ENCODE results near the gene CTDSP2.

Gene CTDSP2

DNA sequence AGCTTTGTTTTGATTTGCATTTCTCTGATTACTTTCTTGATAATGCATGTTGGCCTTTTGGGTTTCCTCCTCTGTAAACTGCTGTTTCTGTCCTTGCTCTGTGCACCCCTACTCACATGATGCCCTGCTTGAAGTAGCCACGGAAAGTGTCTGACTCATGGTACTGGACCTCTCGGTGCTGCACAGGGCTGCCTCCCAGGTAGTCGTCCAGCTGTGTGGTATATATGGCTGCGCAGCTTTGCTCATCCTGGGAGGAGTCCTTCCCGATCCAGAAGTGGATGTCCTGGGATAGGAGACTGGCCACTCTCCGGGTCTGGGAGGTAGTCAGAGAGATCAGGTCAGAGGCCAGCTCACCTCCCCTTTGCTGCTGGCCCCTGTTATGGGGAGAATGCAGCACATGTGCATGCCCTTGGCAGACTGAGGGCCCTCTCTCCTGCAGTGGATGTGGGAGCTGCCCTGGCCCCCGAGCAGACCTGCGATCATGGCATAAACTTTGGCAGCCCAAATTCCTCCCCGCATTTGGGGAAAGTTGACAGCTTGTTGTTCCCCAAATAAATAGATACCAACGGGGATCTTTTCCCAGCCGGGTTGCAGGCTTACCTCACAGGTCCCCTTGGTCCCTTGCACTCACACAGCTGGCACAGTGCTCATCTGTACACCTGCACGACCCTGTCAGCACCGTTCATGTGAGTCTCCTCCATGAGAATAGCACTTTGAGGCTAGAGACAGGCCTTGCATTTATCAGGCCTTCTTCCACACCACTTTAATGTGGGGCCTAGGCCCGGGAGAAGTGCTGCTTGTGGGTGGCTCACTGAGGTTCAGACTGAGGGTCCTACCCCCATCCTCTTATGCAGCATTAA lies 33.2 kb downstream of the CTDSP2 start:
- no peak for DNase-seq

- DNase-seq = no peak
Observed at GRCh38 chr12:57811028-57811755, 35.3 kb downstream of the CTDSP2 start.

DNA sequence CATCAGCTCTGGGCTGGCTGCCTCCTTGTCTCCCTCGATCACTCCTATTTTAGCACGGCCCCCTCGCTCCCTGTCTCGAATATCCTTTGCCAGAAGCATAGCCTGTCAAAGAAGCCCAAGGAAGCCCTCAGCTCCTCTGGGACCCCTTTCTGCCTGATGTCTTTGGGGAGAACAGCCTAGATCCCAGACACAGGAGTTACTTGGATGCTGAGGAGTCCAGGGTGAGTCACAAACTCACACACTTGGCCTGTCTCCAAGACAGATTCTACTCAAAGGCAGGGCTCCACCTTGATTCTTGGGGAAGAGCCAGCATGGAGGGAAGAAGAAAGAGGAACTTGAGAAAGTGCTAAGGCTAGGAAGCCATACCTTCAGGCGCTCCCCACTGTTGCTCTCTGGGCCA lies 36.1 kb downstream of the CTDSP2 start:
- DNase-seq = no peak

GRCh38 chr12:57809425-57809824 lies 37.1 kb downstream of the CTDSP2 start:
- DNase-seq = no peak

GRCh38 chr12:57808351-57808750 lies 38.2 kb downstream of the CTDSP2 start:
- no peak for DNase-seq

- DNase-seq = no peak
Observed at GRCh38 chr12:57807285-57807684, 39.2 kb downstream of the CTDSP2 start.

GRCh38 chr12:57806677-57807076 lies 39.9 kb downstream of the CTDSP2 start:
- no peak for DNase-seq

DNA sequence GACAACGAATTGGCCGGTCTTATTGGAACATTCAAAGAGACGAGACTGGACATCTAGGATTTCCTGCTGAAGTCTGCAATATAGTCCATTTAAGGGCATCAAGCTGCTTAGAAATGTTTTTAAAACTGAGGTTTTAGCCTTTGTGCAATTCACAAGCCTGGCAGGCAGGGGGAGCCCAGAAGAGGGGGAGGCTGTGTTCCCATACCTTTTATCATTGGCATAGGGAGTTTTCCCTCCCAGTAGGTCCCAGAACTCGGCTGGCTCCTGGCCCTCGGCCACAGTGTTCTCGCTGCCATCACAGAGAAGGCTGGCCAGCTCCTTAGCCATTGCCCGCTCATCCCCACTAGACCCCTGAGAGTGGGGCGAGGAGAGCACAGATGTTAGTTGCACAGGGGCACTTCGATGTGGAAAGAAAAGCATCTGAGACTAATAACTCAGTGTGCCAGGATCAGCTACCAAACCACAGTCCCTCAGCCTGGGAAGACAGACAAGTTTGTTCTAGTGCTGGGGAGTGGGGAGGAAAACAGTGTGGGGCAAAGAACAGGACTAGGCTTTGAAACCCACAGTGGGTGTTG lies 43.1 kb downstream of the CTDSP2 start:
- DNase-seq = peak; percentile 25

- DNase-seq = no peak
Observed at GRCh38 chr12:57802607-57803006, 43.9 kb downstream of the CTDSP2 start.

GRCh38 chr12:57800965-57801364 lies 45.6 kb downstream of the CTDSP2 start:
- no peak for DNase-seq

- DNase-seq = no peak
Observed at GRCh38 chr12:57797933-57798332, 48.6 kb downstream of the CTDSP2 start.

DNA sequence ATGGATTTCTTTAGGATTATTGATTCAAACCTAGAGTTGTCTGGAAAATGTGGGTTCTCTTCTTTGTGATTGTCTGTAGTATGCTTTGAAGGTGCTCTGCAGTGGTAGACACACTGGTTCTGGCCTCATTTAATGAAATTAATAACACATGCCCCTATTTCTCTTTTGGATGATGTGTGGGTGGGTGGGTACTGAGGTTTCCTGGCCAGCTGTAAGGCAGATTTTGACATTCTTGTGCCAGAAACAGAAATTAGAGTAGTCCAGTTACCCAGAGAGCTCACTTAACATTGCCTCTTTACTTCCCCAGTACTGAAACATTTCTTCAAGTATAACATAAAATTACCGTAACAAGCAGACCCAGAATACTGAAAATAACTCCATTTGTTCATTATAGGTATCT lies 49.5 kb downstream of the CTDSP2 start:
- DNase-seq = no peak

DNA sequence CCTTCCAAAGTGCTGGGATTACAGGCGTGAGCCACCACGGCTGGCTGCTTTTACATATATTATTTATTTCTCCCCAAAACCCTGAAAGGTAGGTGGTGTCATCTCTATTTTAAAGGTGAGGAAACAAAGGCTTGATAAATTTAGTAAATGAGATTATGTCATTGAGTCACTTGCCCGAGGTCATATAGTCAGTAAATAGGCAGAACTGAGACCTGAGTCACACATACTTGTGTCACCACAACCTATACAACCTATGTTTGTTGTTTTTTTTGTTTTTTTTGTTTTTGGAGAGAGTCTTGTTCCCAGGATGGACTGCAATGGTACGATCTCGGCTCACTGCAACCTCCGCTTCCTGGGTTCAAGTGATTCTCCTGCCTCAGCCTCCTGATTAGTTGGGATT lies 51.2 kb downstream of the CTDSP2 start:
- DNase-seq = no peak

GRCh38 chr12:57793920-57794319 lies 52.6 kb downstream of the CTDSP2 start:
- DNase-seq = no peak

DNA sequence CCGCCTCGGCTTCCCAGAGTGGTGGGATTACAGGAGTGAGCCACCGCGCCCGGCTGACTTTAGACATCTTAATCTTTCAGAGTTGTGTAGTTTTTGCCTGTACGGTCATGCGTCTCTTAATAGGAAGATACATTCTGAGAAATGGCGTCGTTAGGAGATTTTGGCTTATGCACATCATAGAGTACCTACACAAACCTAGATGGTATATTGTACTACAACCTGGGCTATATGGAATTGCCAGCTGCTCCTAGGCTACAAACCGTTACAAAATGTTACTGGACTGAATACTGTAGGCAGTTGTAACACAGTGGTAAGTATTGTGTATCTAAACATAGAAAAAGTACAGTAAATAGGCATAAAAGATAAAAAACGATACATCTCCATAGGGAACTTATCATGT lies 62.7 kb downstream of the CTDSP2 start:
- no peak for DNase-seq

DNA sequence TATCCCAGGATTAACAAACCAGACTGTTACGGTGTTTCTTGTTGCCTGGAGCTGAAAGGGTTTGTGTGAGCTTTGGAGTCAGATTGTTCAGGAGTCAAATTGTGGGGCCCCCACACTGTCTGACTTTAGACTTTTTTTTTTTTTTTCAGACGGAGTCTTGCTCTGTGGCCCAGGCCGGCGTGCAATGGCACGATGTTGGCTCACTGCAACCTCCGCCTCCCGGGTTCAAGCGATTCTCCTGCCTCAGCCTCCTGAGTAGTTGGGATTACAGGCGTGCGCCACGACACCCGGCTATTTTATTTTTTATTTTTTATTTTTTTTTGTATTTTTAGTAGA lies 63.1 kb downstream of the CTDSP2 start:
- no peak for DNase-seq

DNA sequence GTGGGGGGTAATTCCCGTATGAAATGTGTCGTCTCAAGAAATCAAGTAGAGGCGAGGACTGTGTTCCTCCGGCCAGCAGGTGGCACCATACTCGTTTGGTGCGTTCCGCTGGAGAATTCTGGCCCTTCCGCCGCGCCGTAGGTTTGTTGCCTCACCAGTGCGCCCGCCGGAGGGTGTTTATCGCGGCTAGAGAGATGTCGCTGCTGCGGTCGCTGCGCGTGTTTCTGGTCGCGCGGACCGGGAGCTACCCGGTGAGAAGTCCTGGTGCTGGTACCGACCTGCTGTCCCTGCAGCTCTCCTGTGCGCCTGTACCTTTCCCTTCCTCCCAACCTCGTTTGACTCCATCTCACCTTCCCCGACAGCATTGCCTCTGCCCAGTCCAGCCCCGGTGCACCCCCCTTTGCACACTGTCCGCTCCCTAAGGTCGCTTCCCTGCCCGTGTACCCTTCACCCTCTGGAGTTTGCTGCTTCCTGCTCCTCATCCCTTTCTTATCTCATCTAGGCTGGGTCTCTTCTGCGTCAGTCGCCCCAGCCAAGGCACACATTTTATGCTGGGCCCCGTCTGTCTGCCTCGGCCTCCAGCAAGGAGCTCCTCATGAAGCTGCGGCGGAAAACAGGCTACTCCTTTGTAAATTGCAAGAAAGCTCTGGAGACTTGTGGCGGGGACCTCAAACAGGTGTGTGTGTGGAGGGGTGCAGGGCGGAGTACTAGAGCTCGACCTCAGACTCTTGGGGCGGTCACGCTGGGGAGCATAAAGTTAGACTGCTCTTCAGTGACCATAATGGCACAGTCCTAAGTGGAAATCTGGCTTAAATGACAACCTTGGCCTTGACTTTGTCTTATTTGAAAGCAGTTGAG lies 63.7 kb downstream of the CTDSP2 start, which contains the start of gene TSFM:
Gene TSFM, plus strand, starts transcription at position 180 of the 858 bp plus-strand sequence. Its CDS starts 15 bp downstream, at position 195.
- peak; percentile 96 for DNase-seq

GRCh38 chr12:57782243-57782607 lies 64.3 kb downstream of the CTDSP2 start:
- DNase-seq = no peak

- DNase-seq = no peak
Observed at GRCh38 chr12:57781801-57782200, 64.7 kb downstream of the CTDSP2 start.

GRCh38 chr12:57781244-57781643 lies 65.3 kb downstream of the CTDSP2 start:
- DNase-seq = no peak

DNA sequence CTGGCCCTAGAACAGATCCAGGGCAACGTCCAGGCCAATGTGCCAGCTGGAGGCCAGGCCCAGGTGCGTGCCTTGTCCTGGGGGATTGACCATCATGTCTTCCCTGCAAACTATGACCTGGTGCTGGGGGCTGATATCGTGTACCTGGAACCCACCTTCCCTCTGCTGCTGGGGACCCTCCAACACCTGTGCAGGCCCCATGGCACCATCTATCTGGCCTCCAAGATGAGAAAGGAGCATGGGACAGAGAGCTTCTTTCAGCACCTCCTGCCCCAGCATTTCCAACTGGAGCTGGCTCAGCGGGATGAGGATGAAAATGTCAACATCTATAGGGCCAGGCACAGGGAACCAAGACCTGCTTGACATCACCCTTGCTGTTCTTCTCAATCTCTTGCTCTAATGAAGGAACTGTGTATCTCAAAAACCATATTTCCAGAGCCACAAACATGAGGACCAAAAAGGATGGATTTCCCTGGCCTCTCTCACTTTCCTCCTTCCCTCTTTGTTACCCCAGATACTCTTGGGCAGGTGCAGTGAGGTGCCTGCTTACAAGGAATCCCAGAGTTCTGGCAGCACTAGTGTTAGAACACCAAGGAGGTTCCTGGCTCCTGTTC lies 66.1 kb downstream of the CTDSP2 start:
- DNase-seq = no peak

GRCh38 chr12:57779736-57780135 lies 66.8 kb downstream of the CTDSP2 start:
- DNase-seq = no peak

GRCh38 chr12:57777911-57778310 lies 68.6 kb downstream of the CTDSP2 start:
- DNase-seq = no peak

All from activated CD4-positive, alpha-beta T cell treated with anti-CD3 and anti-CD28 coated beads, Interleukin-2, Interleukin-6, amounts not matched to agents 100 ng/mL and 50 ng/mL, durations not matched to agents 16 hours and 8 hours (primary cell).